Right atrium auricular region (tissue), 2 donors: ENCODE measurements around the gene SUPT16H. TPM values are rescaled to one million over a fixed set of nuclear protein-coding genes. Genes with fewer than 3 reads are reported as not detected.
"Not testable (repeated sequence)": the region's sequence is repeated elsewhere in the genome, so short reads cannot be mapped to it uniquely, and the experiment has no call there.

Source experiments
- DNase-seq: peaks from one replicate; pipeline ENCODE4 v3.0.0-alpha.2; 2019; ENCODE audit warnings: low spot score
- H3K27ac ChIP-seq, 2 donors: fragments of 200-600 bp; sonication (generic); 1 replicate in 1 of 2; 2 replicates in 1 of 2; pipeline ENCODE4 v1.5.1; 2016 to 2019
- H3K27me3 ChIP-seq, 2 donors: fragments of 200-600 bp; sonication (generic); one replicate each; pipeline versions ENCODE4 v1.5.1 to v1.6.0; 2017 to 2019
- H3K36me3 ChIP-seq: fragments of 200-600 bp; sonication (generic); one replicate; pipeline ENCODE4 v1.5.1; 2016
- H3K4me1 ChIP-seq, 2 donors: fragments of 200-600 bp; sonication (generic); one replicate each; pipeline versions ENCODE4 v1.5.1 to v1.6.0; 2017 to 2019
- H3K4me3 ChIP-seq, 2 donors: fragments of 200-600 bp; sonication (generic); 1 replicate in 1 of 2; 2 replicates in 1 of 2; pipeline ENCODE4 v1.5.1; 2017 to 2019; ENCODE audit warnings: mild to moderate bottlenecking in 1 of 2, moderate library complexity in 1 of 2
- H3K9me3 ChIP-seq, 2 donors: fragments of 200-600 bp; sonication (generic); one replicate each; pipeline ENCODE4 v1.5.1; 2019
- total RNA-seq, 2 donors: library from RNA; depleted of rRNA; stranded (reverse); fragments of >200 nt; gene quantifications; one replicate each; pipeline ENCODE4 v1.1.0, GENCODE V29; 2016
- TF ChIP-seq, protein P1 (sequence below), 2 donors: fragments of 200-600 bp; sonication (generic); IDR thresholded peaks; one replicate each; pipeline ENCODE4 v1.5.1; 2019; ENCODE audit warnings: antibody characterized with exemption in 2 of 2

The SUPT16H gene
- total RNA-seq, 2 donors from 2014 or later = 30.0 to 35.9 TPM

DNA sequence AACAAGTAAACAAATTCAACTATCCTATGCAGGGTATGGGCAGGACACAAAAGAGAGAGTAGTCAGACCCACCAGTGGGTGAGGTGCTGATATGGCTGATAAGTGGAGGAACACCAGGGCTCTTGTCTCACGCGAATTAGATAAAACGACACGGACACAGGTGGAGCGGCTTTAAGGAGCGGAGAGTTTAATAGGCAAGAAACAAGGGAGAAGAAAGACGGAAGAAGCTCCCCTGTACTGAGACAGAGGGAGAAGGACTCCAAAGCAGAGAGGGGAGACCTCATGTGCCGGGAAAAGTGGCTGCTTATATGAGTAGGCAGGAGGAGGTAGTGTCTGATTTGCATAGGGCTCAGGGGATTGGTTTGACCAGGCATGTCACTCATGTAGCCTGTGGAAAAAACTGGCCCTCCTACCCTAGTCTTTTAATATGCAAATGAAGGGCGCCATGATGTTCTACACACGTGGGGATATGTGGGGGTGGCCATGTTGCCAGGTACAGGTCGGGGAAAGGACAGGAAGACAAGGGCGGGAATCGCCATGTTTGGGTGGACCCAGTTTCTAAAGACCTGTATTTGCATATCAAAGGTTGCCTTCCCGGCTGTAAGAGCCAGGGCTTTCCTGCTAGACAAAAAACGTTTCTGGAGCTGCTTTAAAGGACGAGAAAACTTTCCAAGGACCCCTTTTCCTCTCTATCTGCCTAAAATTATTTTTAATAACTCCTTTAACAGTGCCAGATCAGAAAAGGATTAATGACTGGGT, 75.2 kb downstream of the SUPT16H start:
- no peaks in the 10 kb centered on the region for H3K4me1 ChIP-seq
- TF ChIP-seq, protein P1, sequence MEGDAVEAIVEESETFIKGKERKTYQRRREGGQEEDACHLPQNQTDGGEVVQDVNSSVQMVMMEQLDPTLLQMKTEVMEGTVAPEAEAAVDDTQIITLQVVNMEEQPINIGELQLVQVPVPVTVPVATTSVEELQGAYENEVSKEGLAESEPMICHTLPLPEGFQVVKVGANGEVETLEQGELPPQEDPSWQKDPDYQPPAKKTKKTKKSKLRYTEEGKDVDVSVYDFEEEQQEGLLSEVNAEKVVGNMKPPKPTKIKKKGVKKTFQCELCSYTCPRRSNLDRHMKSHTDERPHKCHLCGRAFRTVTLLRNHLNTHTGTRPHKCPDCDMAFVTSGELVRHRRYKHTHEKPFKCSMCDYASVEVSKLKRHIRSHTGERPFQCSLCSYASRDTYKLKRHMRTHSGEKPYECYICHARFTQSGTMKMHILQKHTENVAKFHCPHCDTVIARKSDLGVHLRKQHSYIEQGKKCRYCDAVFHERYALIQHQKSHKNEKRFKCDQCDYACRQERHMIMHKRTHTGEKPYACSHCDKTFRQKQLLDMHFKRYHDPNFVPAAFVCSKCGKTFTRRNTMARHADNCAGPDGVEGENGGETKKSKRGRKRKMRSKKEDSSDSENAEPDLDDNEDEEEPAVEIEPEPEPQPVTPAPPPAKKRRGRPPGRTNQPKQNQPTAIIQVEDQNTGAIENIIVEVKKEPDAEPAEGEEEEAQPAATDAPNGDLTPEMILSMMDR (IDR thresholded peaks at IDR 0.05) = no peak
- DNase-seq = peak; percentile 79
- H3K4me3 ChIP-seq = peak overlapping the region; percentile 29 to 39
- H3K27me3 ChIP-seq = no peaks in the 10 kb centered on the region
- H3K36me3 ChIP-seq = no peaks in the 10 kb centered on the region
- no peaks in the 10 kb centered on the region for H3K9me3 ChIP-seq
- H3K27ac ChIP-seq = peak overlapping the region; percentile 67 to 73

DNA sequence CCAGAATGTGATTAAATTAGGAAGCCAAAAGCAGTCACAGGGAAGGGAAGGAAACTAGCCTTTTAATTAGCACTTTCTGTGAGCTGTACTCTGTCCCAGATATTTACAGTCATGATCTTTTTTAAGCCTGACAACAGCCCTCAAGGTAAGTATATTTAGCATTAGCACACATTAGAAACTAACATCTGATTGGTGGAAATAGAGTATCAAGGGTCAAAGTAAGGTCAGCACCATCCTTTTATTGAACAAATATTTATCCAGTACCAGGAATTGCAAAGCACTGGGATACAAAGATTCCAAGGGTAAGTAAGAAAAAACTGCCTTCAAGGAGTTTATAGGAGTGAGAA, 75.7 kb downstream of the SUPT16H start:
- TF ChIP-seq, protein P1 (IDR thresholded peaks at IDR 0.05) = no peak
- H3K27ac ChIP-seq = peak overlapping the region; percentile 67 to 73
- H3K4me3 ChIP-seq = peak overlapping the region; percentile 29 to 39

DNA sequence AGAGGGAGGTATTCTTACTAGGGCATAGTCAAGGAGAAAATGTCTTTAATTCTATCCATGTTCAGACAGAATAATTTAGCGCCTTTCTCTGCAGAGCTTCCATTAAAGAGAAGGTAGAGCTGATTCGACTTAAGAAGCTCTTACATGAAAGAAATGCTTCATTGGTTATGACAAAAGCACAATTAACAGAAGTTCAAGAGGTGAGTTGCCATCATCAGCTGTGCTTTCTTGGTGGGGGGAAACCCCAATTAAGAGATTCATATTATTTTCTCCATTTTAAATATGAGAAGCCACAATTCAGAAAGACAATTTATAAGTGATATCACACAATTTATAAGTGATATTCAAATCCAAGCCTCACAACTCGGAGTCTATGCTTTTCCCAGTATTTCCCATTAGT, 76.2 kb downstream of the SUPT16H start:
- H3K27ac ChIP-seq = peak overlapping the region in 1 of 2 donors; percentile 73
- no peaks in the 10 kb centered on the region for H3K36me3 ChIP-seq
- H3K4me3 ChIP-seq = no peak overlapping the region
- TF ChIP-seq, protein P1 (IDR thresholded peaks at IDR 0.05) = no peak
- H3K4me1 ChIP-seq = no peaks in the 10 kb centered on the region
- H3K27me3 ChIP-seq = no peaks in the 10 kb centered on the region
- no peak for DNase-seq
- no peaks in the 10 kb centered on the region for H3K9me3 ChIP-seq

More for the DNA sequence above, 75.7 kb downstream of the SUPT16H start:
- H3K4me1 ChIP-seq = no peaks in the 10 kb centered on the region
- H3K9me3 ChIP-seq = no peaks in the 10 kb centered on the region
- DNase-seq = no peak
- no peaks in the 10 kb centered on the region for H3K36me3 ChIP-seq
- no peaks in the 10 kb centered on the region for H3K27me3 ChIP-seq

DNA sequence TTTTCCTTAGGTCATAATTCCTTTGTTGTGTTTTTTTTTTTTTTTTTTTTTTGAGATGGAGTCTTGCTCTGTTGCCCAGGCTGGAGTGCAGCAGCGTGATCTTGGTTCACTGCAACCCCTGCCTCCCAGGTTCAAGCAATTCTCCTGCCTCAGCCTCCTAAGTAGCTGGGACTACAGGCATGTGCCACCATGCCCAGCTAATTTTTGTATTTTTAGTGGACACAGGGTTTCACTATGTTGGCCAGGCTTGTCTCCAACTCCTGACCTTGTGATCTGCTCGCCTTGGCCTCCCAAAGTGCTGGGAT, 81.0 kb downstream of the SUPT16H start:
- not testable (repeated sequence) for H3K36me3 ChIP-seq, H3K27me3 ChIP-seq, H3K27ac ChIP-seq, H3K9me3 ChIP-seq, H3K4me1 ChIP-seq, H3K4me3 ChIP-seq, DNase-seq

DNA sequence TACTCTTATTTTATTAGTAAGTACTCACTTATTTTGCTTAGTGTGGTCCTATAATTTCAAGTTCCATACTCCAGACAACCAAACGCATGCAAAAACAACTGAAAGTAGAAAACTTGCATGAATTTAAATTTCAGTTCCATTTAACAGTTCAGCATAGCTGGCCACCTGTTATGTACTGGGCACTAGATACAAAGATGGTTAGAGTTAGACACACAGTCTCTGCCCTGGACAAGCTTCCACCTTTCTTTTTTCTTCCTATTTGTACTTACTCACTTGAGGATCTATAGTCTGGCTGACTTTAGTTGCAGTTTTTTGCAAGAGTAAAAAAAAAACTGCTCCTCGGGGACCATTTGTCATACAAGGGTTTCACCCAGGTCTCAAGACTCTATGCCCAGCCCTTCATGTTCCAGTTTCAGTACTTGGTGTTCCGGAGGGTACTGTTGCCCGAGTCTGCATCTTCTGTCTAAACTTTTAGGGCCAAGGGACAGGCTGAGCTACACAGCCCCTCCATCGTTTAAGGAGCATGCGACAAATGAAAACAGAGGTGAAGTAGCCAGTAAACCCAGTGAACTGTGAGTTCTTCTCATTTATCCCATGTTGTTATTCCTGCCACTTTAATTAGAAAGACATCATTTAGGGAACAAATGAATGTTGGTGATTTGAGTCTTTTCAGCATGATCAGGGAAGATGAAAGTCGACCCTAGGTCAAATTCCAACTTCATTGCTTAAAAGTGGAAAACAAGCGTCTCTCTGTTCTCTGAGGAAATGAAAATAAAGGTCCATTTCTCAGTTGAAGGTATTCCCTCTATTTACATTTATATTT, 81.6 kb downstream of the SUPT16H start:
- no peak for DNase-seq
- H3K27me3 ChIP-seq = no peaks in the 10 kb centered on the region
- no peaks in the 10 kb centered on the region for H3K36me3 ChIP-seq
- H3K4me3 ChIP-seq = no peak overlapping the region
- peaks cover 0 to 5% of the 10 kb centered on the region in 2 donors for H3K4me1 ChIP-seq
- H3K9me3 ChIP-seq = no peaks in the 10 kb centered on the region
- TF ChIP-seq, protein P1 (IDR thresholded peaks at IDR 0.05) = no peak
- H3K27ac ChIP-seq = no peak overlapping the region

Other genes starting within 250 kb of the SUPT16H start
- gene OR5AU1, start 228.0 kb downstream of the SUPT16H start, total RNA-seq = not detected
- 100 to 1,000 TPM; 254 to 277 TPM for gene HNRNPC, start 114.6 kb downstream of the SUPT16H start, total RNA-seq
- gene RPGRIP1, start 103.9 kb downstream of the SUPT16H start, total RNA-seq = under 1 TPM in 1 of 2 donors, not detected in 1; 0.12 TPM
- 10 to 100 TPM; 31.9 to 39.1 TPM for gene CHD8, start 72.1 kb upstream of the SUPT16H start, total RNA-seq
- gene RAB2B, start 92.9 kb upstream of the SUPT16H start, total RNA-seq = 10 to 100 TPM; 11.8 to 22.2 TPM
- 10 to 100 TPM; 40.2 to 40.3 TPM for gene TOX4, start 93.2 kb upstream of the SUPT16H start, total RNA-seq
- gene METTL3, start 127.3 kb upstream of the SUPT16H start, total RNA-seq = 10 to 100 TPM; 25.1 to 27.4 TPM
- gene SALL2, start 142.3 kb upstream of the SUPT16H start, total RNA-seq = 10 to 100 TPM in 1 of 2 donors, 1 to 10 TPM in 1; 4.9 to 15.7 TPM
- gene OR10G3, start 196.1 kb upstream of the SUPT16H start, total RNA-seq = not detected